ENCODE measurements around the gene TSC22D1.

DNA sequence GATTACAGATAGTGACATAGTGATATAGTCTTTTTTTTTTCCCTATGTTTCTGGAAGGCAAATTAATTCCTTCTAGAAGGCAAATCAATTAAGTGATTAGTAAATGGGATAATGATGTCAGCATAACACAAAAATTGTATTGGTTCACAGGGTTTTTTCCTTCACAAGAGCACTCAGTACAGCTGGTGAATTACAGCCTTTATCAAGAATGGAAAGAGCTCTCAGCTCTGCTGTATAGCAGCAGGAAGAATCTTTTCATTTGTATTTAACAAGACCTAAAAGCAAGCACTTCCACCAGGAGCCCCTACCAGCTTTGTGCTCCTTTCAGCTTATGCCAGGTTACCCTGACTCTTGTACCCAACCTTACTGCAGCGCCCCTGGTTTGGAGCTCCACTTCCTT lies 111.7 kb downstream of the TSC22D1 start:
- no peak for TF ChIP-seq CTCF (conservative IDR thresholded peaks at IDR 0.05 in 1 of 2, IDR thresholded peaks at IDR 0.05 in 1 of 2; ENCODE audit: extremely low read depth in 1 of 2, insufficient read depth in 1 of 2, low read depth in 1 of 2, low read length in 2 of 2)
- TF ChIP-seq EZH2 (IDR thresholded peaks at IDR 0.05; ENCODE audit: borderline replicate concordance, low read length): no peak
